GM12873 (cell line): ENCODE measurements around the gene GDPD4.

Source experiments
- CTCF ChIP-seq: IDR thresholded peaks from 2 replicates; pipeline ENCODE4 v1.5.1; 2012; ENCODE audit warnings: low read depth, mild to moderate bottlenecking, moderate library complexity, low read length, control low read depth; ENCODE audit not compliant: insufficient read depth; ENCODE audit errors: missing control alignments

The GDPD4 gene

DNA sequence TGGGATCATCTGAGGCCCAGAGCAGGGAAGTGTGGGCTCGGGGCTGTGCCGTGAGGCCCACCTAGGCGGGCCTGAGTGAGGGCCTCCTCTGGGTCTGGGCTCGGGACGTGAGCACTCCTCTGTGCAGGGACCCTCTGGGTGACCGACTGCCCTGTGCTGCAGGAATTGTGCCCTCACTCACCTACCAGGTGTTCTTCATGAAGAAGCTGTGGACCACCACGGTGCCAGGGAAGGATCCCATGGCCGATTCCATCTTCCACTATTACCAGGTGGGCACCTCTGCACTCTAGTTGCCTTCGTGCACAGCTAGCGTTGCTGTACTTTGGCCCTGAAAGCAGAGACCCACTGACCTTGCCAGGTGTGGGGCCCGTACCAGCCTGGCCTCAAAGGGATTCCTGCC, 93.0 kb downstream of the GDPD4 start:
- no peak for TF ChIP-seq CTCF

DNA sequence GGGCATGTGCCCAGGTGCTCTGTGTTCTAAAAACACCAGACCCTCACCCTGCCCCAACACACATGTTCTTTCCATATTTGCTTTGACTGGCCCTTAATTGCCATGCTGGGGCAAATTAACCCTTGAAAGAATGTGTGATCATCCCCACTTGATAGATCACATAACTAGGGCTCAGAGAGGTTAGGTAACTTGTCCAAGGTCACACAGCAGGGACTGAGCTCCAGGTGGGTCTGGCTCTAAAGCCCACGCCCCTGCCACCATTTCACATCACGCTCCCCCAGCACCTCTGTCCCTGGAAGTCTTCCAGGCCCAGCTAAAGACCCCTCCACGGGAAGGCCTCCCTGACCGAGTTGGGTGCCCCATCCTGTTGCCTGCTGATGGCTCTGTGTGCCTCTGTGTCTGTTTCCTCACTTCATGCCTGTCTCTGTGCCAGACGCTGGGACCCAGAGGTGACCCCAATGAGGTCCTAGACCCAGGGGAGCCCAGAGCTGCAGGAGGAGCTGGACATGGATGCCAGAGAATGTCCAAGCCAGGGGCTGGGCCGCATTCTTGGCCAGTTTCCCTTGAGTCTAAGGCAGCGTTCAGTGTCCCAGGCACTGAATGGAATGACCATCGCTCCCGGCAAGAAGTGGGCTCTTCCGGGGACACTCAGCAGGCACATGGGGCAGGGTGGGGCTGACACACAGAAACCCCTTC, 93.7 kb downstream of the GDPD4 start:
- TF ChIP-seq CTCF = no peak

GRCh38 chr11:77207019-77207485, 94.4 kb downstream of the GDPD4 start:
- no peak for TF ChIP-seq CTCF

GRCh38 chr11:77206264-77207018, 95.0 kb downstream of the GDPD4 start:
- no peak for TF ChIP-seq CTCF

DNA sequence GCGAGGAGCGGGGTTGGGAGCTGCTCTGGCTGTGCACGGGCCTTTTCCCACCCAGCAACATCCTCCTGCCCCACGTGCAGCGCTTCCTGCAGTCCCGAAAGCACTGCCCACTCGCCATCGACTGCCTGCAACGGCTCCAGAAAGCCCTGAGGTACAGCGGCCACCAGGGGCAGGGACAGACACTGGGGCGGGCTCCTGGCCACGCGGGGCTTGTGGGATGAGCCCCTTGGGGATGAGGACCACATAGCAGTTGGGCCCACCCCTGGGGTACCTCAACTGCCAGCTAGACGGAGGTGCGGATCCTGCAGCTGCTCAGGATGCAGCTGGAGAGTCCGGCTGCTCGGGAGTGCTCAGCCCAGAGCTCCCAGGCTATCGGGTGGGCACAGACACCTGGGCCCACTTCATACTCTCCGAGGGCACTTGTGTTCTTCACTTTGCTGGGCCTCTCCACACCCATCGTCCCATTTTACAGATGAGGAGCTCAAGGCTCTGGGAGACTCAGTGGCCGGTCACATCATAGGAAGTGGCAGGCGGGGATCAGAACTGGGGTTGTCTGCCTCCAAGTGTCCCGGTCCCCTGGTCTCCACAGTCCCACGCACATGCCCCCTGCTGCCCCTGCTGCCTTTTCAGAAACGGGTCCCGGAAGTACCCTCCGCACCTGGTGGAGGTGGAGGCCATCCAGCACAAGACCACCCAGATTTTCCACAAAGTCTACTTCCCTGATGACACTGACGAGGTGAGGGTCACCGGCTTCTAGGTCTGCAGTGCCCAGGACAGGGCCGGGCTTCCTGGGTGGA, 95.8 kb downstream of the GDPD4 start:
- TF ChIP-seq CTCF = no peak

DNA sequence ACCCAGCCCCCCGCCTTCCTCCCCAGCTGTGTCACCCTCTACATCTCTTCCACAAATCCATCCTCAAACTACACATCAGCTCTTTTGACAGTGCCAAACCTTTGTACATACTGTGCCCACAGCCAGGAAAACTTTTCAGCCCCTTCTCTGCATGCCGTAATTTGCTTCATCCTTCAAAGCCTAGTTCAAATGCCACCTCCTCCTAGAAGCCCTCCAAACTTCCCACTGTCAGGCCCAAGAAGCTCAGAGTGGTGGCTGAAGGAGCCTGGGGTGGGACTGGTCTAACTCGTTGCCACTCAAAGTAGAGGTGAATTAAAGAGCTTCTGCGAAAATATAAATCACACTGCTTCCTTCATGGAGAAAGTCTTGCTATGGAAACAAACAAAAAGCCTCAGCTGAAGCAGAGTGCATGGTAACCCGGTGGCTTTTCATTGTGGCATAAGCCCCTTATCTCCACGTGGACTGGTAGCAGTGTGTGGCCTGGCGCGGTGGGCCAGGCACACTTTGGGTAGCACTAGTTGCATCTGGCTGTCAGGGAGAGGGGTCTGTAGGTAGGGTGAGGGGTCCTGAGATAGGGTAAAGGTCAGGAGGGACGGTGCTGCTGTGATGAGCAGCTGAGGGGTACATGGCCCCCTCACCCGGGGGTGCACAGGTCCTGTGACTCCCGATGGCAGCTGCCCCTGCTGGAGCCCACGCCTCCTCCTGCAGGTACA, 96.6 kb downstream of the GDPD4 start:
- TF ChIP-seq CTCF = no peak
